Stimulated activated CD4-positive, alpha-beta T cell treated with anti-CD3 and anti-CD28 coated beads, Interleukin-2, amount 100 ng/mL, for 4 hours (primary cell): Measurements from ENCODE around the gene MUC21.
"Not testable (repeated sequence)": the region's sequence is repeated elsewhere in the genome, so short reads cannot be mapped to it uniquely, and the experiment has no call there.

ENCODE experiments used
- DNase-seq: peaks from one replicate; pipeline ENCODE4 v3.0.0-alpha.2; 2020; ENCODE audit warnings: low read depth

Gene MUC21

GRCh38 chr6:30969171-30969570 lies 14.3 kb upstream of the MUC21 start:
- DNase-seq: not testable (repeated sequence)

- DNase-seq: no peak
Measured at GRCh38 chr6:30970946-30971345, 12.6 kb upstream of the MUC21 start.

- DNase-seq: no peak
Measured at GRCh38 chr6:30972816-30973215, 10.7 kb upstream of the MUC21 start.

DNA sequence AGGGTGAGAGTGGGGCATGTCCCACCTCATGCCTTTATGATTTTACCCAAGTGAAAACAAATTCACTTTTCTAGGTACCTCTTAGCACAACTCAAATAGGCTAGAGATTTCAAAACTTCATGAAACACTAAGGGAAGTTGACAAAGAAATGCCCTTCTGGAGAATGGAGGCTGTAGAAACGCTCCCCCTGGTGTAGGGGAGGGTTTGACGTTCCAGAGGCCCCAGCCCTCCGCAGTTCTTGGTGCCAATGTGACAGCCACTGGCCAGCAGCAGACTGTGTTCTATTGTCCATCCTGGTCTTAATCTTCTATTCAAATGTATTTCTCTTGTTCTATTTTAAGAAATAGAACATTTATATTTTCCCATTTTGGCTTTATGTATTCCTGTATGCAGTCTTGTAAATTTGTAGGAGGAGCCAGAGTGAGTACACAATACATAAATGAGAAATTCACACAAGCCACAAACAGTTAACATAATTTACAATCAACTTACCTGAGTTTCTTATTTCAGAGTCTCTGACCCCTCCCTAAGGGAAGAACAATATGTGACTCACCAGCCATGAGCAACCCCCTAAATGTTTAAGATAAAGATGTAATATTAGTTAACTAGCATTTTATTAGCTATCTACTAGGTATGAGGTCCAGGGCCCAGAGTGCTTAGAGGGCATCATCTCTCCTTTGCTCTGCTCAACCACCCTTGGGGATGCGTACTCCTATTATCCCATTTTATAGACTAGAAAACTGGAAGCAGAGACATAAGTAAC lies 8.8 kb upstream of the MUC21 start:
- no peak for DNase-seq

DNA sequence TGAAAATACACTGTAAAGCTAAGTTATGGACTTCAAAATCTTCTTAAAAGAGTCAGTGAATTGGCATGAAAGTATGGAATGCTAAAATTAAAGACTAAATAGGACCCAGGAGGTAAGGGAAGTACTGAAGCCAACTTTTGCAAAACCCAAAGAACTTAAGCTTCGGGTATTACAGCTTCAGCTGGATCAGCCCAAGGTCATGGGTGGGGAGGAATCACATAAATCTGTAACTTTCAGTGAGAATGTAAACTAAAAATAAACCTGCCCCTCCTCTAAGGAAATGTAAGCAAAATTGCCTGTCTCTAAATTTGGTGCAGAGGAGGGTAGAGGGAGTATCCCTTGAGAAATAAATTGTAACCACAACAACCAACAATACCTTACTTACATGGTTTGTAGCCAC lies 4.4 kb upstream of the MUC21 start:
- no peak for DNase-seq

DNA sequence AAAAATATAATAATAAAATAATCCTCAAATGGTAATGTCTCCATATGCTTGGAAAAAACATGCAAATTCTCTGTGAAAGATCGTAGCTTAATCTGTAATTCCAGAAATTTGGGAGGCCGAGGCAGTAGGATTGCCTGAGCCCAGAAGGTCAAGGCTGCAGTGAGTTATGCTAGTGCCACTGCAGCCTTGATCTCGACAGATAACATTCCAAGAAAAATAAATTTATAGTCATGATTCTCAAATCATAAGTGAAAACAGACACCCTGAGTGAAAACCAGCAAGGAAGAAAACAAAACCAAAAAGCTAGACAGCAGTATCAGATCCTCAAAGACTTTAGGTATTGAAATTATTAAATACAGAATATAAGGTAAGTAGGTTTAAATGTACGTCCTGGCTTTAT lies 3.8 kb upstream of the MUC21 start:
- DNase-seq: no peak

- DNase-seq: no peak
Measured at GRCh38 chr6:30981942-30982772, 1.4 kb upstream of the MUC21 start.

DNA sequence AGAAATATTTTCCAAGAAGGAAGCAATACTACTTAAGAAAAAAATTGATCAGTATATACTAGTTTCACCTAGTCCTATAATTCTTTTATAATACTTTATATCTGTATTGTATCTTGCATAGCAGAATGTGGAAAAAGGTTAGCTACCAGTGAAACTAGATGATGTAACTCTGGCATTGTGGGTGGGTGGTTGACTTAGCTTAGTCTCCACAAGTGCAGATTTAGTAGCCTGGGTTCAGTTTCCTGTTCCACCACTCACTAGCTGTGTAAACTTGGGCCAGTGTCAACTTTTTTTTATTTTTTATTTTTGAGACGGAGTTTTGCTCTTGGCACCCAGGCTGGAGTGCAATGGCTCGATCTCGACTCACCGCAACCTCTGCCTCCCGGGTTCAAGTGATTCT lies 2.0 kb downstream of the MUC21 start:
- no peak for DNase-seq

GRCh38 chr6:30987304-30987703 lies 3.8 kb downstream of the MUC21 start:
- no peak for DNase-seq

- DNase-seq: no peak
Measured at GRCh38 chr6:30988209-30988825, 4.8 kb downstream of the MUC21 start.

GRCh38 chr6:30990422-30991086 lies 7.0 kb downstream of the MUC21 start:
- DNase-seq: peak; percentile 8

DNA sequence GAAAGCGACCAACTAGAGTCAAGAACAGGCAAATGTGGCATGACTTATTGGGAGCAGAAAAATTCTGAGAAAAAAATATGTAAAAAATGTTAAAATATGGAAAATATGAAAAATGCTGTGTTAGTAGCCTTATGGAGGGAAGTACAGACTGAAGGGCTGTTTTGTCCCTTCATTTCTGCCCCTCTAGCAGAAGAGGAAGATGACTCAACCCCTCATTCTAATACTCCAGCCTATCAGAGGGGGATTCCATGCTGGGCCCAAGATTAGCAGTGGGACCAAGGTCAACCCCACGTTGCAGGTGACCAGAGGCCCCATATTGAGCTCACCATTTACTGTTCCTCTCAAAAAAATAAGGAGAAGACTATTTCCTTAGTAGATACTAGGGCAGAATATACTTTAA lies 8.4 kb downstream of the MUC21 start:
- no peak for DNase-seq

DNA sequence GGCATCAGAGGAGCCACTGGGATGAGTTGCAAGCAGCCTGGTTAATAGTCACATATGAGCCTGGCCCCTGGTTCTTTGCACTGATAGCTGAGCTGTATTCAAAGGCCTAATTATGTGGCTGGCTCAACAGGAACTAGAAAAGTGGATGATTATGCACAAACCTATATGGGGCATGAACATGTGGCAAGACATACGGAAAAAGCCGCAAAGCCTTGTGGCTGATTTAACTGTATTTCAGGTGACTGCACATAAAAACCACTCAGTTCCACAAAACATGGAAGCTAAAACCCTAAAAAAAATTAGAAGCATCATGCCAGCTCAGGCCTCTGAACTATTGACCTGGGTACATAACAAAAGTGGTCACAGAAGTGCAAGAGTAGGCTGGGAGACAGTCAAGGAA lies 13.8 kb downstream of the MUC21 start:
- DNase-seq: no peak

- no peak for DNase-seq
Measured at GRCh38 chr6:30998785-30999184, 15.3 kb downstream of the MUC21 start.

DNA sequence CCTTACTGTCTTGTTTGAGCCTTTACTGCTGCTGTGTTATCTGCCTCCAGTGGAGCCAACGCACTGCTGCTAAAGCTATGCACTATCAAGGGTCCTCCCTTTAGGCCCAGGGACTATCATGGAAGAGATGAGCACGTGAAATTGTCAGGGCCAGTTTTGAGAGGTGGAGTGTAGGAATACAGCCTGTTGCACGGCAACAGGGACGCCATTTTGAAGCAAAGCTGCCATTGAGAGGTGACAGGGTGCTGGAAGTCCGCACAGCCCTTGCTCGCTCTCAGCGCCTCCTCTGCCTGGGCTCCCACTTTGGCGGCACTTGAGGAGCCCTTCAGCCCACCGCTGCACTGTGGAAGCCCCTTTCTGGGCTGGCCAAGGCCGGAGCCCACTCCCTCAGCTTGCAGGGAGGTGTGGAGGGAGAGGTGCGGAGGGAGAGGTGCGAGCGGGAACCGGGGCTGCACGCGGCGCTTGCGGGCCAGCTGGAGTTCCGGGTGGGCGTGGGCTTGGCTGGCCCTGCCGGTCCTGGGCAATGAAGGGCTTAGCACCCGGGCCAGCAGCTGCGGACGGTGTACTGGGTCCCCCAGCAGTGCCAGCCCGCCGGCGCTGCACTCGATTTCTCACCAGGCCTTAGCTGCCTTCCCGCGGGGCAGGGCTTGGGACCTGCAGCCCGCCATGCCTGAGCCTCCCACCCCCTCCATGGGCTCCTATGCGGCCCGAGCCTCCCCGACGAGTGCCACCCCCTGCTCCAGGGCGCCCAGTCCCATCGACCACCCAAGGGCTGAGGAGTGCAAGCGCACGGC lies 16.7 kb downstream of the MUC21 start:
- DNase-seq: not testable (repeated sequence)

DNA sequence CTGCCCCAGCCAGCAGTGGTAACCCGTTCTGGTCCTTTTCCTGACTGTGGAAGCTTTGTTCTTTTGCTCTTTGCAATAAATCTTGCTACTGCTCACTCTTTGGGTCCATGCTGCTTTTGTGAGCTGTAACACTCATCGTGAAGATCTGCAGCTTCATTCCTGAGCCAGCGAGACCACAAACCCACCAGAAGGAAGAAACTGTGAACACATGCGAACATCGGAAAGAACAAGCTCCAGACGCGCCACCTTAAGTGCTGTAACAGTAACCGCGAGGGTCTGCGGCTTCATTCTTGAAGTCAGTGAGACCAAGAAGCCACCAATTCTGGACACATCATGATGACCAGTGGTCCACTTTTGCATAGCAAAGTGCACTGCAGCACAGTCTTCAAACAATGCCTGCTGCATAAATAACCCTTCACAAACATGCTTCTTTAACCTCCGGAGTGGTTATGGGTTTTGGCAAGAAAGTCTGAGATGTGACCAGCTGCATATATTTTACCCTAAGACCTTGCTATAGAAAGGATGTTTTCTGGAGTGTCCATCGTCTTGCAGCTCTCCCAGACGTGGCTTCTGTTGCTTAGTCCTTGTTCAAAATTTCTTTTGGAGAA lies 17.9 kb downstream of the MUC21 start:
- DNase-seq: no peak

DNA sequence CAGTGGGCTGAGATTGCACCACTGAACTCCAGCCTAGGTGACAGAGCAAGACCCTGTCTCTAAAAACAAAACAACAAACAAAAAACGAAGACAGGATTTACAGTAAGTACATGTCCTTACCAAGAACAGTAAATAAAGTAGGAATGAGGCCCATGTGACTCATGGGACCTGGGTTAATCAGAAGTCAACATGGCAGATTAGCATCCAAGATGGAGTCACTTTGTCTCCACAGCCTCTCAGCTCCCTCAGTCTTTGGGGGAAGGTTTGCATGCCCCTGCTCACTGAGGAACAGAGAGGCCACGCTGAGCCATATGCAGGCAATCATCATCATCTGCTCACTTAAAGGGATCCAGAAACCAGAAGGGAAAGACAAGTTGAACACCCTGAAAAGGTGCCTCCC lies 19.0 kb downstream of the MUC21 start:
- DNase-seq: no peak

DNA sequence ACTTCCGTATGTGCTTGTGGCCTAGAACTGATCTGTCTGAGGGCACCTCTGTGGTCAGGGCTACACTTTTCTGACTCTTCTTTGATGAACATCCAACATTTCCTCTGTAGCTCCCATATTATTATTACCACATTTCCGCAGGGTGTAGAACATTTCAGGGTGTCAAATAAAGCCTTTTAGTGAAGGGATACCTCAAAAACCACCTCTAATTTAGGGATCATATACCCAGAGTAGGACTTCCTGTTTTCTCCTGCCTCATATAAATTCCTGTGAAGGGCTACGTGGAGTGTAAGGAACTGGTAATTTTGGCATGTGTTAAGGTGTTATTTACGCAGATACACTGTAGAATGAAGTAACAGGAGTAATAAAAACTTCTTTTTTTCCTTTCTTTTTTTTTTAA lies 21.3 kb downstream of the MUC21 start:
- DNase-seq: no peak

- DNase-seq: no peak
Measured at GRCh38 chr6:31005249-31006020, 21.9 kb downstream of the MUC21 start.

GRCh38 chr6:31007694-31008093 lies 24.2 kb downstream of the MUC21 start:
- DNase-seq: no peak
